ENCODE measurements around the gene SNX11.

Gene SNX11

GRCh38 chr17:48144976-48145798, 37.6 kb downstream of the SNX11 start:
- H3K27me3 ChIP-seq (ENCODE audit: insufficient read depth, low read depth), result no peaks in the 10 kb centered on the region
- TF ChIP-seq, protein P1, sequence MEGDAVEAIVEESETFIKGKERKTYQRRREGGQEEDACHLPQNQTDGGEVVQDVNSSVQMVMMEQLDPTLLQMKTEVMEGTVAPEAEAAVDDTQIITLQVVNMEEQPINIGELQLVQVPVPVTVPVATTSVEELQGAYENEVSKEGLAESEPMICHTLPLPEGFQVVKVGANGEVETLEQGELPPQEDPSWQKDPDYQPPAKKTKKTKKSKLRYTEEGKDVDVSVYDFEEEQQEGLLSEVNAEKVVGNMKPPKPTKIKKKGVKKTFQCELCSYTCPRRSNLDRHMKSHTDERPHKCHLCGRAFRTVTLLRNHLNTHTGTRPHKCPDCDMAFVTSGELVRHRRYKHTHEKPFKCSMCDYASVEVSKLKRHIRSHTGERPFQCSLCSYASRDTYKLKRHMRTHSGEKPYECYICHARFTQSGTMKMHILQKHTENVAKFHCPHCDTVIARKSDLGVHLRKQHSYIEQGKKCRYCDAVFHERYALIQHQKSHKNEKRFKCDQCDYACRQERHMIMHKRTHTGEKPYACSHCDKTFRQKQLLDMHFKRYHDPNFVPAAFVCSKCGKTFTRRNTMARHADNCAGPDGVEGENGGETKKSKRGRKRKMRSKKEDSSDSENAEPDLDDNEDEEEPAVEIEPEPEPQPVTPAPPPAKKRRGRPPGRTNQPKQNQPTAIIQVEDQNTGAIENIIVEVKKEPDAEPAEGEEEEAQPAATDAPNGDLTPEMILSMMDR (conservative IDR thresholded peaks at IDR 0.05; ENCODE audit: low read depth, low read length), result no peak
- no peaks in the 10 kb centered on the region for H3K36me3 ChIP-seq (ENCODE audit: insufficient read depth)
- H2AFZ ChIP-seq (ENCODE audit: low read depth), result no peak overlapping the region
- no peak overlapping the region for H3K27ac ChIP-seq
- no peak overlapping the region for H3K4me2 ChIP-seq
- H3K4me3 ChIP-seq (IDR thresholded peaks at IDR 0.05; ENCODE audit: insufficient read depth, low read depth, low read length), result no peak overlapping the region
- H3K9ac ChIP-seq, result no peak overlapping the region
- H3K4me1 ChIP-seq (ENCODE audit: low read depth, poor library complexity, severe bottlenecking), result peaks cover 6% of the 10 kb centered on the region
- no peaks in the 10 kb centered on the region for H3K79me2 ChIP-seq (ENCODE audit: insufficient read depth, low read depth)
- H4K20me1 ChIP-seq (ENCODE audit: insufficient read depth), result no peaks in the 10 kb centered on the region

- Histone ChIP-seq H3K4me1 (ENCODE audit: low read depth, poor library complexity, severe bottlenecking) (peaks cover 6% of the 10 kb centered on the region), H2AFZ (ENCODE audit: low read depth) (no peak overlapping the region), H4K20me1 (ENCODE audit: insufficient read depth) (no peaks in the 10 kb centered on the region), H3K9ac (no peak overlapping the region), H3K27ac (no peak overlapping the region), H3K4me3 (IDR thresholded peaks at IDR 0.05; ENCODE audit: insufficient read depth, low read depth, low read length) (no peak overlapping the region), H3K27me3 (ENCODE audit: insufficient read depth, low read depth) (no peaks in the 10 kb centered on the region), H3K36me3 (ENCODE audit: insufficient read depth) (no peaks in the 10 kb centered on the region), H3K4me2 (no peak overlapping the region), H3K79me2 (ENCODE audit: insufficient read depth, low read depth) (no peaks in the 10 kb centered on the region)
- TF ChIP-seq, protein P1 (conservative IDR thresholded peaks at IDR 0.05; ENCODE audit: low read depth, low read length), result no peak
Observed at GRCh38 chr17:48148029-48148770, 40.6 kb downstream of the SNX11 start.

GRCh38 chr17:48148854-48149786, 41.6 kb downstream of the SNX11 start:
- Histone ChIP-seq H3K27ac (no peak overlapping the region), H3K27me3 (ENCODE audit: insufficient read depth, low read depth) (no peaks in the 10 kb centered on the region), H3K4me2 (no peak overlapping the region), H3K4me3 (IDR thresholded peaks at IDR 0.05; ENCODE audit: insufficient read depth, low read depth, low read length) (no peak overlapping the region), H2AFZ (ENCODE audit: low read depth) (no peak overlapping the region), H3K79me2 (ENCODE audit: insufficient read depth, low read depth) (no peaks in the 10 kb centered on the region), H4K20me1 (ENCODE audit: insufficient read depth) (no peaks in the 10 kb centered on the region), H3K36me3 (ENCODE audit: insufficient read depth) (no peaks in the 10 kb centered on the region), H3K9ac (no peak overlapping the region), H3K4me1 (ENCODE audit: low read depth, poor library complexity, severe bottlenecking) (peaks cover 6% of the 10 kb centered on the region)
- TF ChIP-seq, protein P1 (conservative IDR thresholded peaks at IDR 0.05; ENCODE audit: low read depth, low read length), result no peak

- Histone ChIP-seq H3K9ac (no peak overlapping the region), H3K4me1 (ENCODE audit: low read depth, poor library complexity, severe bottlenecking) (peaks cover 6% of the 10 kb centered on the region), H3K27me3 (ENCODE audit: insufficient read depth, low read depth) (no peaks in the 10 kb centered on the region), H3K27ac (no peak overlapping the region), H2AFZ (ENCODE audit: low read depth) (no peak overlapping the region), H3K36me3 (ENCODE audit: insufficient read depth) (no peaks in the 10 kb centered on the region), H3K79me2 (ENCODE audit: insufficient read depth, low read depth) (no peaks in the 10 kb centered on the region), H4K20me1 (ENCODE audit: insufficient read depth) (no peaks in the 10 kb centered on the region), H3K4me3 (IDR thresholded peaks at IDR 0.05; ENCODE audit: insufficient read depth, low read depth, low read length) (no peak overlapping the region), H3K4me2 (no peak overlapping the region)
- TF ChIP-seq, protein P1 (conservative IDR thresholded peaks at IDR 0.05; ENCODE audit: low read depth, low read length), result no peak
Observed at GRCh38 chr17:48149787-48150463, 42.4 kb downstream of the SNX11 start.
